Endothelial cell of umbilical vein (primary cell): ENCODE results near the gene L3MBTL2. TPM values are rescaled to one million over a fixed set of nuclear protein-coding genes. Genes with fewer than 3 reads are reported as not detected.

Source experiments
- BruUV-seq: library from RNA; stranded (reverse); fragments of 400-500 nt; replicated peaks from 2 replicates; lab custom pipeline; 2021; lab: Mats Ljungman, UMichigan
- CTCF ChIA-PET: fragments of 300-600, 350-600 bp; sonication (Branson Sonifier 250); formaldehyde crosslinking; loops from one replicate; lab custom pipeline; 2021; ENCODE audit warnings: antibody characterized with exemption, inconsistent platforms; lab: Charles Lee
- POLR2A ChIA-PET: fragments of 300-600, 350-600 bp; sonication (Branson Sonifier 250); formaldehyde crosslinking; loops from one replicate; lab custom pipeline; 2021; ENCODE audit warnings: antibody characterized with exemption, inconsistent platforms; lab: Charles Lee
- DNase-seq: peaks from one replicate; pipeline ENCODE4 v3.0.0-alpha.2; 2011; ENCODE audit warnings: low read depth, low spot score
- FAIRE-seq: peaks from 2 replicates; lab custom pipeline; 2011; peaks lifted over from hg19 to GRCh38; lab: Jason Lieb, UNC
- H2AFZ ChIP-seq: 2 replicates; pipeline ENCODE4 v1.6.0; 2012; ENCODE audit warnings: low read depth, low read length, control low read depth, inconsistent platforms
- H3K27ac ChIP-seq: 2 replicates; pipeline ENCODE4 v1.5.1; 2011; ENCODE audit warnings: low read depth, mild to moderate bottlenecking, control low read depth, low read length, moderate library complexity; ENCODE audit not compliant: insufficient read depth
- H3K27me3 ChIP-seq, 2 experiments: 2 replicates each; pipeline versions ENCODE4 v1.6.0 to v1.6.1; 2011; ENCODE audit warnings: low read length in 2 of 2, mixed read lengths in 1 of 2; ENCODE audit not compliant: control insufficient read depth in 2 of 2, insufficient read depth in 2 of 2
- H3K36me3 ChIP-seq, 2 experiments: 2 replicates in 1 of 2; 3 replicates in 1 of 2; pipeline ENCODE4 v1.5.1; 2011; ENCODE audit warnings: low read length in 2 of 2, mild to moderate bottlenecking in 1 of 2, moderate library complexity in 1 of 2; ENCODE audit not compliant: control insufficient read depth in 2 of 2, insufficient read depth in 2 of 2; ENCODE audit errors: extremely low read depth in 1 of 2
- H3K4me1 ChIP-seq: 3 replicates; pipeline ENCODE4 v1.5.1; 2011; ENCODE audit warnings: mild to moderate bottlenecking, low read length; ENCODE audit not compliant: control insufficient read depth, insufficient read depth; ENCODE audit errors: extremely low read depth
- H3K4me2 ChIP-seq: 2 replicates; pipeline ENCODE4 v1.6.1; 2011; ENCODE audit warnings: low read length, control low read depth, mixed read lengths; ENCODE audit not compliant: insufficient read depth
- H3K4me3 ChIP-seq, 3 experiments: fragments of 200-600 bp in 1 of 3; sonication (generic), shearing (Covaris generic) in 1 of 3; replicated peaks in 1 of 3; 2 replicates each; pipeline ENCODE4 v1.5.1; 2011 to 2016; ENCODE audit warnings: control low read depth in 3 of 3, low read length in 3 of 3, mild to moderate bottlenecking in 2 of 3, inconsistent platforms in 1 of 3, low read depth in 1 of 3, moderate library complexity in 1 of 3; ENCODE audit not compliant: insufficient read depth in 1 of 3
- H3K79me2 ChIP-seq: 2 replicates; pipeline ENCODE4 v1.6.0; 2012; ENCODE audit warnings: low read length, inconsistent platforms; ENCODE audit not compliant: control insufficient read depth, insufficient read depth
- H3K9ac ChIP-seq: replicated peaks from 2 replicates; pipeline ENCODE3; 2011; ENCODE audit warnings: low read length, control low read depth; ENCODE audit not compliant: insufficient read depth; ENCODE audit errors: extremely low read depth
- H3K9me1 ChIP-seq: replicated peaks from 3 replicates; pipeline ENCODE4 v1.6.0; 2011; ENCODE audit warnings: mild to moderate bottlenecking, low read length; ENCODE audit not compliant: control insufficient read depth, insufficient read depth; ENCODE audit errors: extremely low read depth
- H3K9me3 ChIP-seq: replicated peaks from 2 replicates; pipeline ENCODE4 v1.5.1; 2012; ENCODE audit warnings: low read length, inconsistent platforms; ENCODE audit not compliant: control insufficient read depth, insufficient read depth
- H4K20me1 ChIP-seq: replicated peaks from 2 replicates; pipeline ENCODE3; 2011; ENCODE audit warnings: mild to moderate bottlenecking, low read length; ENCODE audit not compliant: control insufficient read depth, insufficient read depth; ENCODE audit errors: extremely low read depth
- CTCF ChIP-seq, 2 donors: IDR thresholded peaks; 1 replicate in 1 of 2; 2 replicates in 1 of 2; pipeline ENCODE4 v1.5.1; 2011; ENCODE audit warnings: low read length in 2 of 2, mild to moderate bottlenecking in 2 of 2, moderate library complexity in 2 of 2, control low read depth in 1 of 2, inconsistent platforms in 1 of 2, low read depth in 1 of 2; ENCODE audit not compliant: insufficient read depth in 1 of 2; ENCODE audit errors: extremely low read depth in 1 of 2
- EZH2 ChIP-seq: IDR thresholded peaks from 2 replicates; pipeline ENCODE4 v1.6.1; 2012; ENCODE audit warnings: borderline replicate concordance, low read depth, mild to moderate bottlenecking, moderate library complexity, low read length, inconsistent platforms; ENCODE audit not compliant: severe bottlenecking
- FOS ChIP-seq: IDR thresholded peaks from 2 replicates; pipeline ENCODE4 v1.6.1; 2011; ENCODE audit warnings: mild to moderate bottlenecking, low read length, moderate library complexity, borderline replicate concordance; ENCODE audit not compliant: insufficient read depth
- GATA2 ChIP-seq: IDR thresholded peaks from 2 replicates; pipeline ENCODE4 v1.7.0; 2011; ENCODE audit warnings: low read depth, mild to moderate bottlenecking, moderate library complexity, mixed read lengths, low read length; ENCODE audit not compliant: insufficient read length, insufficient read depth
- JUN ChIP-seq: IDR thresholded peaks from 2 replicates; pipeline ENCODE4 v1.6.1; 2011; ENCODE audit warnings: borderline replicate concordance, low read depth; ENCODE audit not compliant: insufficient read length, insufficient read depth
- MYC ChIP-seq: IDR thresholded peaks from one replicate; pipeline ENCODE4 v1.6.1; 2011; ENCODE audit warnings: mild to moderate bottlenecking, low read depth, low read length
- POLR2A ChIP-seq: IDR thresholded peaks from 2 replicates; pipeline ENCODE4 v1.6.1; 2012; ENCODE audit warnings: low read depth, mild to moderate bottlenecking, control low read depth, low read length
- POLR2AphosphoS5 ChIP-seq: IDR thresholded peaks from 2 replicates; pipeline ENCODE4 v1.6.1; 2012; ENCODE audit warnings: low read depth, mild to moderate bottlenecking, control low read depth, low read length, moderate library complexity; ENCODE audit not compliant: insufficient read depth
- dilution Hi-C: fragments of 300-500 bp; cut with MboI; formaldehyde crosslinking; loops from one replicate; pipeline ENCODE4 v1.15.0; 2019; ENCODE audit warnings: low sequenced_read_pairs; ENCODE audit not compliant: extremely low pct_ligation_motif_present
- intact Hi-C: fragments of 100-400 bp; cut with micrococcal nuclease; formaldehyde crosslinking; loops from one replicate; pipeline ENCODE4 v1.10.0; 2022
- polyA plus RNA-seq, 4 experiments: library from polyadenylated mRNA; depleted of rRNA in 3 of 4; stranded (reverse) in 3 of 4; unstranded in 1 of 4; fragments of >200 nt; gene quantifications; 2 replicates each; pipeline versions ENCODE4 v1.2.1 to v1.2.3, GENCODE V29; 2011 to 2012; ENCODE audit warnings: missing spikeins in 1 of 4
- total RNA-seq: library from RNA; stranded (reverse); gene quantifications from 2 replicates; pipeline ENCODE4 v1.2.3, GENCODE V29; 2021
- TF ChIP-seq, protein P1 (sequence below): IDR thresholded peaks from 2 replicates; pipeline ENCODE4 v1.6.1; 2011; ENCODE audit not compliant: insufficient read depth, insufficient read length

L3MBTL2 gene
- total and polyA plus RNA-seq, 2 donors (not counting 3 experiments of a cell fraction or from before 2014, with no cell fraction given): 28.2 to 34.9 TPM

GRCh38 chr22:41193829-41194228 lies 11.3 kb upstream of the L3MBTL2 start:
- no TSS peak for BruUV-seq
- Histone ChIP-seq H3K27me3 (no peaks in the 10 kb centered on the region), H3K36me3 (no peaks in the 10 kb centered on the region), H4K20me1 (no peaks in the 10 kb centered on the region), H3K79me2 (no peaks in the 10 kb centered on the region), H2AFZ (no peak overlapping the region), H3K4me2 (no peak overlapping the region), H3K4me1 (peaks cover 5% of the 10 kb centered on the region), H3K9me3 (no peaks in the 10 kb centered on the region), H3K9me1 (no peaks in the 10 kb centered on the region), H3K4me3 (no peak overlapping the region), H3K27ac (no peak overlapping the region), H3K9ac (no peak overlapping the region)
- FAIRE-seq: no peak
- POLR2A ChIA-PET: no interaction called here
- CTCF ChIA-PET: interaction anchor here (0.6 kb wide), 1 partner anchor 118 kb away, joined by 3 read pairs; no protein-coding TSS in a partner anchor
- intact Hi-C loops: loop anchor here (10.0 kb wide), 1 partner anchor 171 kb away; no protein-coding TSS in a partner anchor
- dilution Hi-C loops: no loop called here
- no peak for DNase-seq
- TF ChIP-seq MYC (no peak), EZH2 (no peak), POLR2A (no peak), FOS (no peak), CTCF (IDR thresholded peaks at IDR 0.05; ENCODE audit: extremely low read depth in 1 of 2, insufficient read depth in 1 of 2, low read depth in 1 of 2, low read length in 2 of 2) (no peak), POLR2AphosphoS5 (no peak), JUN (no peak), GATA2 (no peak)
- TF ChIP-seq, protein P1, sequence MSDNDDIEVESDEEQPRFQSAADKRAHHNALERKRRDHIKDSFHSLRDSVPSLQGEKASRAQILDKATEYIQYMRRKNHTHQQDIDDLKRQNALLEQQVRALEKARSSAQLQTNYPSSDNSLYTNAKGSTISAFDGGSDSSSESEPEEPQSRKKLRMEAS: no peak
